Glomerular endothelial cell (primary cell): ENCODE measurements around the gene DCK. TPM values are rescaled to one million over a fixed set of nuclear protein-coding genes. Genes with fewer than 3 reads are reported as not detected.

Source experiments
- DNase-seq: peaks from one replicate; pipeline ENCODE4 v3.0.0-alpha.2; 2011; ENCODE audit warnings: low read depth, low spot score; ENCODE audit errors: extremely low read depth
- total RNA-seq: library from RNA; depleted of rRNA; stranded (reverse); fragments of >200 nt; gene quantifications from 2 replicates; pipeline ENCODE4 v1.2.3, GENCODE V29; 2015

Gene DCK
- total RNA-seq = 15.3 and 26.8 TPM in 2 replicates

DNA sequence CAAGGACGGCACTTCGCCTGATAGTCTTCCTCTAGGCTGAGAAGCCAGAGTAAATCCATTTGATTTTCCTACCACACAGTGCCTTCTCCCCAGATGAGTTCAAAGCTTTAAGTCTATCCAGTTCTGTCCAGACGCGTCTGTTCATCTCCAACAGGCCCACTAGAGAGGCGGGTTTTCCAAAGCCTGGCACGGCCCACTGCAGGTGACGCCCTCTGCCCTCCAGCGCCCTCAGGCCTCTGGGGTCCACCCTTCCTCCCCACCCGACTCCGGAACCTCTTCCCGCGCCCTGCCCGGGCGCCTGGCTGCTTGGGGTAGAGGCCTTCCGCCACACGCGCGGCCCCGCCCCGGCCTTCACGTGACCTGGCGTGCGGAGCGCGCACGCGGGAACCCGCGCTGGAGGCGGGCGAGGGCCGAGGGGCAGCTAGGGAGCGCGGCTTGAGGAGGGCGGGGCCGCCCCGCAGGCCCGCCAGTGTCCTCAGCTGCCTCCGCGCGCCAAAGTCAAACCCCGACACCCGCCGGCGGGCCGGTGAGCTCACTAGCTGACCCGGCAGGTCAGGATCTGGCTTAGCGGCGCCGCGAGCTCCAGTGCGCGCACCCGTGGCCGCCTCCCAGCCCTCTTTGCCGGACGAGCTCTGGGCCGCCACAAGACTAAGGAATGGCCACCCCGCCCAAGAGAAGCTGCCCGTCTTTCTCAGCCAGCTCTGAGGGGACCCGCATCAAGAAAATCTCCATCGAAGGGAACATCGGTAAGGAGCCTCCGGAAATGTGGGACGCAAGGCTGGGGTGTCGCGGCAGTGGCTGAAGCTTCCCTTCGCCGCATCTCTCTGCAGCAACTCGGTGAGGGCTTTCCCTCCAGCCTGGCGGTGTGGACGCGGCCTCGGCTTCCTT lies at the start of gene DCK:
DCK (plus strand) TSS at position 469 of the 888 bp plus-strand sequence; CDS start at position 656, 187 bp downstream.
- no peak for DNase-seq

DNA sequence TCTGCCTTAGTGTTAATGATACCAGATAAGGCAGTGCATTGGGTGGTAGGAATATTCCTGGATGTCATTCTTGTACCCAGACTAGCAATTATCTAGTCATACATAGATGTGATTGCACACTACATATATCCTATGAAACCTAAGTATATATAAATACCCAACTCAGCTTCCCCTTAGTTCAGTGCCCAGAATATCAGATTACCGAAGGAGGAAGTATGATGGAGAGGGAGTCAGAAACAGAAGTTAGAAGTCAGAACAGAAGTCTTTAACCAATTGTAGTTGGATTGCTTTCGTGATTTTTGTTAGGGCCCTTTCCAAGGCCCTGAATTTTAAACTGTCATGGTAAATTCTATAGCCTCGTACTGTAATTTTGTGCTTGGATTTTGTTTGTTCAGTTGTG lies 48.4 kb upstream of the DCK start:
- DNase-seq = no peak

DNA sequence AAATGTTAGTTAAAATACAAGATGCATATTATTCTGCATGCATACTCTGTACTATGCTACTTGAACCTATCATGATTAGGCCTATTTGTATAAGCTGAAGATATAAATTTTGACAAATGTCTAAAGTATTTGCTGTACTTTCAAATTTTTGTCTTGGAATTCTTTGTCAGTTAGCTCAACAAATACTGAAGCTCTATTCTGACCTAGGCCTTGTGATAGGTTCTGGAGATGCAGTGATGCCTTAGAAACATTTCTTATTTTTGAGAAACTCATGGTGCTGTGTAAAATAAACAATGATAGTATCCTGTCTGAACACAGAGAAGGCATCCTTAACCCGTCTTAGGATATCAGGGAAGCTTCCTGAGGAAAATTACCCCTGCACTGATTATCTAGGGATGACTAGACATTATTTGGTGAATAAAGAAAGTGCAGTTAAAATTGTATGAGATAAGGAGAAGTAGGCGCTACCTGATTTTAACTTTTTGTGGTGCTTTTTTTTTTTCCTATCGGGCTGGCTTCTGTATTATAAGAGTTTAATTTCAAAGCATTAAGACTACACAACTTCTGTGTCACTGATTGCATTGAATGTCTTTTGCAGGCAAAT lies 47.9 kb upstream of the DCK start:
- no peak for DNase-seq

DNA sequence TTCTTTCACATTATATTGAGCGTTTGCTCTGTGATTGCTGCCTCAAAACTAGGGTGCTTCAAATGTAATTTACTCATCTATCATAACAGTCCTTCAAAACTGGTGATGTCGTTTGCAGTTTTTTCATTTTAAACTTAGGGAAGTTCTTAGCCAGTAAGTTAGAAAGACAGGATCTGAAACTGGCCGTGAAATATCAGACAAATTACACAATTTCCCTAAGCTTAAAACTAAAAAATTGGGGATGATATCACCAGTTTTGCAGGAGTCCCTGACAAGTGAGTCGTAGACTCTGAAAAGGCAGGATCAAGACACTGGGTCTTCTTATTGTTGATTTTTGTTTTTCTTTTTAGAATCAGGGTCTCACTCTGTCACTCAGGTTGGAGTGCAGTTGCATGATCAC lies 46.5 kb upstream of the DCK start:
- DNase-seq = no peak

DNA sequence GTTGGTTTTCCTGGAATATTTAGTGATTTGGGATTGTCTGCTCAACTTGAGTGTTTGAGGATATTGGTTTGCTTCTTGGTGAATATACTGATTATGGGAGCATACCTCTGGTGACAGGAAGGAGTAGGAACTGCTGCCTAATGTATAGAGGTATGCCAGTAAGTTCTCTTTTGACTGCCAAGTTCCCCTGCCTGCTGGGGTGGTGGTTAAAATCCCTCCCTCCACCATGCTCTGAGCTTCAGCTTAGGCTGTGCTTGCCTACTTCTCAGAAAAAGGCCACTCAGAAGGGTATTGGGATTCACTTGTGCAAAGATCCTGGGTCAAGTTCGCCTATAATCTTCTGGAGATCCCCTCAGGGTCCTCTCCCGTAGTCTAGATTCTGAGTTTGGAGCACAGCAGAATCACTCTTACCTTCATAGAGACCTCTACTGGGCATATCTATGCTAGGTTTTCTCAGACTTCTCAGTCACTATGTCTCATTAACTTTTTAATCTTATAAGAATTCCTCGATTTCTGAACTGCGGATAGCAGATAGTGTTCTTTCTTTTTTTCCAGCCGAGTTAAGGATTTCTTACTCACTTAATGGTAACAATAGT lies 44.7 kb upstream of the DCK start:
- DNase-seq = no peak

DNA sequence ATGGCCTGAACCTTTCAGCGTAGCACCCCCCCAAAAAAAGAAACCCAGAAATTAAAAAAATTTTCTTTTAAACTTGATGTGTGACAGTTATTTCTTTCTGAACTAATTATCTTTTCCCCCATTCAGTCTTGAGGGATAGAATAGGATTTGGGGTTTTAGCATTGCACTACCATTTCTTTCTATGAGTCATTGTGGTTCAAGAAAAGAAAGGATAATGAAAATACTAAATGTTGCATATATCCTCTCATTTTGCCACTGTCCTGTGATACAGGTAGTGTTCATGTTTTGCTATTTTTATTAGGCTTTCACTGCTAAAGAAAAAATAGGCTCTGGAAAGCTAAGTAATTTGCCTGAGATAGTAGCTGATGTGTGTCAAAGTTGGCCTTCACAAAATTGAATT lies 39.4 kb upstream of the DCK start:
- DNase-seq = no peak

DNA sequence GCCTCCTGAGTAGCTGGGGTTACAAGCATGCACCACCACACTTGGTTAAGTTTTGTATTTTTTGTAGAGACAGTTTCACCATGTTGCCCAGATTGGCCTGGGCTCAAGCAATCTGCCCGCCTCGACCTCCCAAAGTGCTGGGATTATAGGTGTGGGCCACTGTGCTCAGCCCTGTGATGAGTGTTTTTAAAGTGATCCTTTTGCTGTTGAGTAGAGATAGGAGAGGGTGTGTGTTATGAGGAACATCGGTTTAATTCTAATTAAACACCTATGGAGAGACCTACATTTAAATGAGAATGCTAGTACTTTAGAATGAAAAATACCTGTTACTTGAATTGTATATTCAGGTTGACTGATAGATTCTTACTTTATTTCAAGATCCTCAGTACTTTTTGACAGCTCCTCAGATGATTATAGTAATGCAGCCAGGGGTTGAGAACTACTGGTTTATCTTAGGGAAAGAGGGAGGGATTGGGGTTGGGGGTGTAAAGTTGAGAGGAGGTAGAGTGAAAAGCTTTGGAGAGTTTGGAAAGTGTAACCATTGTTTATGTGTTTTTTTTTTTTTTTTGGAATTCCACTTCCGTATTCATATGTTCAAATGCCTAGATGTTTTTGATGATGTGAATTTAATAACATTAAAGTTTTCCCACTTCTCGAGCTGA lies 36.8 kb upstream of the DCK start:
- DNase-seq = no peak

DNA sequence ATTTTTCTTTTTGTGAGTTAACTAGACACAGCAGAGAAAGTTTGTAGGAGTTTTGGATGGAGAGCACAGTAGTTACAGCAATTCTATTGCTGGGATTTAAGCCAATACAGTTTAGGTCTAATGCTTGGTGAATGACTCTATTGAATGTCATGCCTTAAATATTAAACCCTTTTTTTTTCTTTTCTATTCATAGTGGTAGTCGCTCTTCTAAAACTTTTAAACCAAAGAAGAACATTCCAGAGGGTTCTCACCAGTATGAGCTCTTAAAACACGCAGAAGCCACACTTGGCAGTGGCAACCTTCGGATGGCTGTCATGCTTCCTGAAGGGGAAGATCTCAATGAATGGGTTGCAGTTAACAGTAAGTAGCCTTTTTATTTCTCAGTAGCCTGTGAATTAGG lies 34.8 kb upstream of the DCK start:
- DNase-seq = no peak

DNA sequence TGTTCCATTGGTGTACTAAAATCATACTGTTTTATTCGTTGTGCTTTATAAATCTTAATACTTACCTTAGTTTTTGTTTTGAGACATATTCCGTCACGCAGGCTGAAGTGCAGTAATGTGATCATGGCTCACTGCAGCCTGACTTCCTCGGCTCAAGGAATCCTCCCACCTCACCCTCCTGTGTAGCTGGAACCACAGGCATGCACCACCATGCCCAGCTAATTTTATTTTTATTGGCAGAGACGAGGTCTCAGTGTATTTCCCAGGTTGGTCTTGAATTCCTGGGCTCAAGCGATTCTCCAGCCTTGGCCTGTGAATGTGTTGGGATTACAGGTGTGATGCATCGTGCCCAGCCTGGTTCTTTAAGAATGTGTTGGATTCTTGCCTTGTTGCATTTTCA lies 24.4 kb upstream of the DCK start:
- no peak for DNase-seq

DNA sequence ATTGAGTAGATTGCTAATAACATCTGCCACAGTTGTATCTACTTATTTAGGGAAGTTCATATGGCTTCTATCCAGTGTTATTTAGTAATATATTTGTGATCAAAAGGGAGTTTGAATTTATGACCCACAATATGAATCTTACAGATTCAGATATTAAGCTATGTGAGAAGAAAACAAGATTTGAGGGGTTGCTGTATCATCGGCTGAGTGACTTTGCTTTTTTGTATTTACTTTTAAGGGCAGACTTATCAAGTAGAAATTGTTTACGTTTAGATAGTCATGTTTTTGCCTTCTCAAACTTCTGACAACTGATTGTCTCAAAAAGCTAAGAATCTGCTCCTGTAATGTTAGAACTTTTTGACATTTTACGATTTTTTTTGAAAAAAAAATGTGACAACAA lies 17.2 kb upstream of the DCK start:
- DNase-seq = no peak

DNA sequence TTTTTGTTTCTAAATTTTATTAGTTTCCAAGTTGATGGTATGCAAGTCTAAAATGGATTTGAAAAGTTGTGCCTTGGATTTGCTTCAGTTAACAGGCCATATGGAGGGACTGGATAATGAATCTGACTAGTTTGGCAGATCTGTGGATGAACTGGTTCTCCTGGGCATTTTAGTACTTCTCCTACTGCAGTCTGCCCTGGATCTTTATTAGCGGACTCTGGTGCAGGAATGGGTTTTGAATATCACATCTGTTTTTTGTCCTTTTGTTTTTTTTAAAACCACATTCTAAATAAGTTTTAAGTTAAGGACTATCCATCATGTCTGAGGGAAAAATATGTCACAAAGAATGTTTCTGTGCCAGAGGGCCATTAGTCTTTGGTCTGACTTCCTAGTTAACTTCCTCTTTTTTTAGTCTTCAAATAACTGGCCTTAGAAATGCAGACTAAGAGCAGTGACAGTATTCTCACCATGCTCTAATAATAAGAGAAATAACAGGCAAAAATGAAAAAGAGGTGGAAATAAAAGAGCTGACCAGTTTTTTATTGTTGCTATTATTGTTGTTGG lies 13.9 kb upstream of the DCK start:
- DNase-seq = no peak

DNA sequence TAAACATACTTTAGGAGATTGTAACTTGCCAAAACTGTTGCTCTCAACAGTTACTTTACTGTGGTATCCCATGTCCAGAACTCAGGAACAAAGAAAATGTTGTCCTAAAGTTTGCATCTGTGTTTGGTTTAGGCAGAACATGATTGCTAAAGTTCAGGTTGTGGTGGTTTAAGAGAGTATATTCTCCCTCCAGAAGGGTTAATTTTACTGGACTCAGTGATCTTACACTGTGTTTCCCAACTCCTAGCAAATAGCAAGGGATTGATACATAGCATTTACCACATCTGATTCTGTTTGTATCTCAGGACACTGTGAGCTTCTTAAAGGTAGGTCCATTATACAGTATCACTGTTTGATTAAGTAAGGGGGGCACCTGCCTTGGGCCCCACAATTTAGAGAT lies 13.3 kb upstream of the DCK start:
- DNase-seq = no peak

DNA sequence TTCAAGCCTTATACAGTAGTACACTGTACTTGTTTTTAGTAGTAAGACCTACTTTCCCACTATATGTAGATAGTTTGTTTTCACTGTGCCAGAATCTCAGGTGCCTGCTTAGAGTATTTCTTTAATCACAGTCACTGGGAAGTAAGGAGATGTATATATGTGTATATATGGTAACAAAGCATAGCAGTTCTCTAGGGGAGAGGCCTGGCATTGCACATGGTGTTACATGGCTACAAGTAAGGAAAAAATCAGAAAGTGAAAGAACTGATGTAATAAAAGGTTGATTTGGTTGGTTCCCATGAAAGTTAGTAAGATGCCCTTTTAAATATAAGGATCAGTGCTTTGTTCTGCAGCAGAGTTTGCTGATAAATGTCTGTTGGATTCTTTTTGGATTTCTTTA lies 9.3 kb upstream of the DCK start:
- DNase-seq = no peak

DNA sequence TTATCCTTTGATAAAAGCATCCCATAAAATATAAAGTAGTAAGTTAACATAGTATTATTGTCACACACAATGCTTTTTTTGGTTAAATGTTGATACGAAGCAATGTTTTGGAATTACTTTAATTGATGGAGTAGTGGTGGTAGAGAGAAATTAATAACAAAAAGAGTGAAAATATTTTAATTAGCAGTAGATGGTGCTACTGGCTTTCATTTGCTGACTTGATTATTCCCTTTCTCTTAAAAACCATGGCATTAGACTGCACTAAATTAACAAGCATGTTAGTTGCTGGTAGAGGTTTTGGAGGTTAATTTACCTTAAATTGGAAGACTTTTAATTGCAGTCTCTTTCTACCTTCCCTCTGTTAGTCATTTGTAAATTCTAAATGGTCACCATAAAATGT lies 8.9 kb upstream of the DCK start:
- no peak for DNase-seq

DNA sequence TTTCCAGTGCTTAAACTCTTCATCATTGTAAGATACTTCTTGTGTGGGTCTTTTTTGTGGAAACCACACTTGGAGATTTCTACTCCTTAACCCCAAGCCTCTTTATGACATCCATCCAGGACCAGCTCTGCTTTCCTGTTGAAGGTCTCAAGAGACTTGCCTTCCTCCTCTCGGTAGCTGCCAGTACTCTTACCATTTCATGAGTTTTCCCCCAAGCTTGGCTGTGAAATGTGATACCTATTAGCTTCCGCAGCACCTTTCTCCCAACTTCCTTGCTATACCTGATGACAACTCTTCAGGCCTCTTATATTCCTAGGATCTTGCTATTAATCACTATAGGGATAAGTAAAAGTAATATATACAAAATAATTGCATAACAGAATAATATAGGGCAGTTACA lies 1.9 kb upstream of the DCK start:
- no peak for DNase-seq

DNA sequence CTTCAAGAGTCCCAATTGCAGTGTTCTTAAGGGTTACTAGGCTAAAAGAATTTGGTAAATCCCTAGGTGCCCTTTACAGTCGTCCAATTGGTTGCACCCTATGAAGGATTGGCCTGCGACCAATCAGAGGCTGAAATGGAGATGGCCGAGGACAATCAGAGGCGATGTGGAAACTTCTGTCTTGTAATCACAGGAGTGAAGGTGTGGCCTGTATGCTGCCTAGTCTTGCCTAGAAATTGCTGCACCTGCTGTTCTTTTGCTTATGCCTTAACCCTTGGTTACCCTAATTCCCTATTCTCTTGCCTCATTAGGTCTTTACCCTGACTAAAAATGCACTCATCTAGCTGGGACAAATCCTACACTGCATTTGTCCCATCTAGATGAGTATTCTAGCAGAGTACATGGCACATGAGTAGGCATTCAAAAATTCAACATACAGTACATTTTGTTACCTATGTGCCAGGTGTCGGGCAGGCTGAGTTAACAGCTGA lies 1.0 kb upstream of the DCK start:
- DNase-seq = no peak

DNA sequence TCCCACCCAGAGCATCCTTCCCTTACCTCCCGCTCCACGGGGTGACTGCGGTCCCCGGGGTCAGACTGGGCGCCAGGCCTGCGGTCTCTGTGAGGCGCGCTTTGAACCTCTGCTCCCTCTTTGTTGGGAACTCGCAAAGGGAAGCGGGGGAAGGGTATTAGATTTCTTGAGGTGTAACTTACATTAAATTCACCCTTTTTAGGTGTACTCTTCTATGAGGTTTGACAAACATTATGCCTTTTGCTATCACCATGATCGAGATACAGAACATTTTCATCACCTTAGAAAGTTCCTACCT lies 569 bp downstream of the DCK start:
- no peak for DNase-seq

DNA sequence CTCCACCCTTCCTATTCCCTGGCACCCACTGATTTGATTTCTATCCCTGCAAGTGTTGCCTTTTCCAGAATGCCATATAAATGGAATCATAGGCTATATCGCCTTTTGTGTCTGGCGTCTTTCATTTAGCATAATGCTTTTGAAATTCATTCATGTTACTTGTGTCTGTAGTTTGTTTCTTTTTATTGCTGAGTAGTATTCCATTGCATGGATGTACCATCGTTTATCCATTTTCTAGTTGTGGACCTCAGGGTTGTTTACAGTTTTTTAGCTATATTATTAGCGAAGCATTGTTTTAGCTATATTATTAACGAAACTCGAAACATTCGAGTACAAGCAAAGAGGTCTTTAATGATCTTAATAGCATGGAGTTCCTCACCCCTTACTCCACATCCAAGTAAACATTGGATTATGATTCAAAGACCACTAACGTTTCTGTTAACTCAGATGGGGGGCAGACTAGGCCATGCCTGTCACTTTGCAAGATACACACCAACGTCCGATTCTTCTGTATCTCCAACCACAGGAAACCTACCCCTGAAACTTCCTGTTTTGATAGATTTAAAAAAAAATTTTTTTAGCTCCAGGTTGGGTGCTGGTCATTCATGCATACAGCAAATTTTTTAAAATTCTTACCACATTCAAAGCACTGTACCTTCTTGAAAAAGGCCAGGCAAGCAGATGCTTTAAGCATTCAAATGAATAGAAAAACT lies 1.1 kb downstream of the DCK start:
- DNase-seq = no peak

DNA sequence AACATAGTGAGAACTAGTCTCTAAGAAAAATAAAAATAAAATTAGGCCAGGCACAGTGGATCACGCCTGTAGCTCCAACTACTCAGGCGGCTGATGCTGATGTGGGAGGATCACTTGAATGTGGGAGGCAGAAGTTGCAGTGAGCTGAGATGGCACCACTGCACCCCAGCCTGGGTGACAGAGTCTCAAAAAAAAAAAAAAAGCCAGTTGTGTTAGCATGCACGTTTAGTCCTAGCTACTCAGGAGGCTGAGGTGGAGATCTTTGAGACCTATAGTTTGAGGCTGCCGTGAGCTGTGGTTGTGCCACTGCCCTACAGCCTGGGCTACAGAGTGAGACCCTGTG lies 2.5 kb downstream of the DCK start:
- no peak for DNase-seq

DNA sequence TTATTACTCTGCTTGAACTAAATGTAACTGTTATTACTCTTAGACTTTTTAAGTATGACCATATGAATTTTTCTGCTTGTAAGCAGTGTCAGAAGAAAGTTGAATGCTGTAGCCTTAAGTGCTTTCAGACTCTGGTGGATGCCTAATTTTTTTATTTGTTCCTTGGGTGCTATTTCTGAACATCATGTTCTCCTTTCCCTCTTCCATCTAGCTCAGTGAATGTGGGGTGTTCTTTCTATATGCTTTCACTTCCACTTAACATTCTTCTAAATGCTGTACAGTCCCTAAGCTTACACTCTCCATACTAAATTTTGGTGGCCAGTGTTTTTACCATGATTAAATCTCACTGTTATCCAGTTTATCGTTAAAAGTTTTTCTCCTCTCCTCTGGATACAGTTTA lies 3.6 kb downstream of the DCK start:
- no peak for DNase-seq

DNA sequence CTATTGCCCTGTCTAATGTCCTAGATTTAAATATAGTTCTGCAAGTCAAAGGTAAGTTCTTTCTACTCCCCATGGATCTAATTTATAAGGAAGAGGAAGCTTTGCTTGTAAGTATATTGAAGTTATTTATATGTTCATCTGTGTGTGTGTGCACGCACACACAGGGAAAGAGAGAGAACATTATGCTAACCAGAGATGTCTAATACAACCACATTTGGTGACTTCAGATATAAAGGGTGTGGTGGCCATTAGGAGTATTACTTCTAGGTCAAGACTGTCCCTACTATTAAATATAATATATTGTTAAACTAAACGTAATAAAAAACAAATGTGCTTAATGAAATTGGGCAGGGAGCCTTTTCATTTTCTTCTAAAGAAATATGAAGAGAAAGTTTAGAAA lies 4.1 kb downstream of the DCK start:
- DNase-seq = no peak
